Body of pancreas (tissue), 4 donors: ENCODE results near the gene PTPN7.

Experiments used
- POLR2A ChIP-seq, 3 donors: fragments of 450-650 bp; IDR thresholded peaks; one replicate each; pipeline ENCODE4 v1.6.1; 2016; ENCODE audit warnings: antibody characterized with exemption in 3 of 3, mild to moderate bottlenecking in 2 of 3
- TF ChIP-seq, protein P1 (sequence below), 7 experiments: fragments of 450-650 bp in 4 of 7; fragments of 200-600 bp in 3 of 7; sonication (generic) in 3 of 7; IDR thresholded peaks; one replicate each; pipeline ENCODE4 v1.5.1; 2016 to 2019; ENCODE audit warnings: antibody characterized with exemption in 7 of 7

DNA sequence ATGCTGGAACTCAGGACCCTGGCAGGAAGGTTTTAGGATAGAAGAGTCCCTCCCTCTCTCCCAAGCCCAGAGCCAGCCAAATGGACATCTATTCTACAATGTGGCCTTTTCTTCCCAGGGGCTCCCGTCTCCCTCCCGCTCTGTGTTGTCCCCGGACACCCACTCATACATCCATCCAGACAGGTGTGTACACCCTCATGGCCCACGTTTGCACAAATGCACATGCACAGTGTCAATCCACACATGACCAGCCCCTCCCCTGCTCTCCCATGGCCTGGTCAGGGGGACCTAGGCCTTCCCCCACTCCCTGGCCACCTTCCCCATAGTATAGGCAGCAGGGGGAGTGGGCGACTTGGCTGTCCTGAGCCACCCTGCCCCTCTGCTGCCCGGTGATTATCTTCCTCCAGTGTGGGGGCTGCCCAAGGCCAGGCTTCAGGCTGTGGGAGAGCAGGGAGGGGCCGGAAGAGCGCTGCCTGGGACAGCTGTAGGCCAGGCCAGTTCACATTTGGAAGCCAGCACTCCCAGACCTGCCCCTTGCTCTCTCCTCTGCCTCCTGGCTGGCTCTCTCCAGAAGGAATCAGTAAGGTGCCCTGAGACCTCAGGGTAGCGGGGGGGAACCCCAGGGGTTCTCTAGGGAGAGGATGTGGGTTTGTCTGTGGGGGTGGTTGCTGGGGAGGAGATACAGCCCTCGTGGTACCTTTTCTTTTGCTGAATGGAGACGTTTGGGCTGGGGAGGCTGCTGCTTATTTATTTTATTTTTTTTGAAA, 4.1 kb upstream of the PTPN7 start:
- TF ChIP-seq, protein P1, sequence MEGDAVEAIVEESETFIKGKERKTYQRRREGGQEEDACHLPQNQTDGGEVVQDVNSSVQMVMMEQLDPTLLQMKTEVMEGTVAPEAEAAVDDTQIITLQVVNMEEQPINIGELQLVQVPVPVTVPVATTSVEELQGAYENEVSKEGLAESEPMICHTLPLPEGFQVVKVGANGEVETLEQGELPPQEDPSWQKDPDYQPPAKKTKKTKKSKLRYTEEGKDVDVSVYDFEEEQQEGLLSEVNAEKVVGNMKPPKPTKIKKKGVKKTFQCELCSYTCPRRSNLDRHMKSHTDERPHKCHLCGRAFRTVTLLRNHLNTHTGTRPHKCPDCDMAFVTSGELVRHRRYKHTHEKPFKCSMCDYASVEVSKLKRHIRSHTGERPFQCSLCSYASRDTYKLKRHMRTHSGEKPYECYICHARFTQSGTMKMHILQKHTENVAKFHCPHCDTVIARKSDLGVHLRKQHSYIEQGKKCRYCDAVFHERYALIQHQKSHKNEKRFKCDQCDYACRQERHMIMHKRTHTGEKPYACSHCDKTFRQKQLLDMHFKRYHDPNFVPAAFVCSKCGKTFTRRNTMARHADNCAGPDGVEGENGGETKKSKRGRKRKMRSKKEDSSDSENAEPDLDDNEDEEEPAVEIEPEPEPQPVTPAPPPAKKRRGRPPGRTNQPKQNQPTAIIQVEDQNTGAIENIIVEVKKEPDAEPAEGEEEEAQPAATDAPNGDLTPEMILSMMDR (IDR thresholded peaks at IDR 0.05), result no peak
- no peak for TF ChIP-seq POLR2A (IDR thresholded peaks at IDR 0.05)
